HAP-1 (cell line): Measurements from ENCODE around the gene WNT7A.

Experiments used
- DNase-seq, 2 experiments: peaks; one replicate each; pipeline ENCODE4 v3.0.0-alpha.2; 2016 to 2020; ENCODE audit warnings: low spot score in 2 of 2
- H3K27me3 ChIP-seq: fragments of 250-450 bp; sonication (Bioruptor Pico); 2 replicates; pipeline ENCODE4 v1.5.1; 2020; ENCODE audit warnings: low read depth, mild to moderate bottlenecking, moderate library complexity
- H3K36me3 ChIP-seq: fragments of 250-450 bp; sonication (Bioruptor Pico); replicated peaks from 2 replicates; pipeline ENCODE4 v1.5.1; 2020; ENCODE audit warnings: mild to moderate bottlenecking
- H3K4me1 ChIP-seq: fragments of 250-450 bp; sonication (Bioruptor Pico); 2 replicates; pipeline ENCODE4 v1.5.1; 2020; ENCODE audit warnings: mild to moderate bottlenecking
- H3K4me3 ChIP-seq: fragments of 250-450 bp; sonication (Bioruptor Pico); 2 replicates; pipeline ENCODE4 v1.5.1; 2020; ENCODE audit warnings: mild to moderate bottlenecking, moderate library complexity
- H3K9me3 ChIP-seq: fragments of 250-450 bp; sonication (Bioruptor Pico); 2 replicates; pipeline ENCODE4 v1.5.1; 2020; ENCODE audit warnings: mild to moderate bottlenecking, moderate library complexity
- in situ Hi-C: fragments of 300-500 bp; cut with MboI; formaldehyde crosslinking; loops from 3 replicates; pipeline ENCODE4 v1.14.3; 2020; ENCODE audit warnings: low sequenced_read_pairs, inconsistent platforms, mixed read lengths

The WNT7A gene

DNA sequence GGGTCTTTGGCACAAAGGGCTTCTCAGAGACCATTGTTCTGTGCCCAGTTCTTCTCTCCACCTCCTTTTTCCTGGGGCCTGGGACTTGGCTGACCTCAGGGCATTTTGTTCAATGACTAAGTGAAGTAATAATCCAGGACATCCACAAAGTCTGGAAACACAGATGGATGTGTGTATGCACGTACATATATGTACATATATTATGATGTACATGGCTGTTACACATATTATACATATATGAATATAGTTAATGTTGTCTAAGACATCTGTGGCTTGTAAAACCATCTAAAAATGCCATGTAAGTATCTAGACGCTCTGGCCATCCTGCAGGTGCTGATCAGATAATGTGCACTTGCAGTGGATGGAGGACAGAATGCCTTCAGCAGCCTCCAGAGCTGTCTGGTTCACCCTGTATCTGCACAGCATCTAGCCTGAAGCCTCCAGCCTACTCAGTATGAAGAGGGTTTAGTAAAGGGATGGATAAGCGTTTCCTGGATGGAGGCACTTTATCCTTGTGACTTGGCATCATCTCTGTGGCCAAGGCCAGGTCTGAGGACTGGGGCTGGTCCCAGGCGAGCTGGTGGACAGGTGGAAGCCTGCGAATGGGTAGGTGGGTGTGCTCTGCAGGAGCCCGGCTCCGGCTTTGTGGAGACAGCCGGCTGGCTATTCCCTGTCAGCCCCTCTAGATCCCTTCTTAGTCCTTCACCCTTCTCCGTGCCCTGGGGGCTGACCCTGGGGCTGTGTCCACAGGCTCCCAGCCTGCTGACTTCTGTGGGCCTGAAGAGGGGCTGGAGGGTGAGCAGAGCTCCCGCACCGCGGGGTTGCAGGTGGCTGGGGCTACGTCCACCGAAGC lies 88.4 kb downstream of the WNT7A start:
- no peak for DNase-seq
- in situ Hi-C loops: no loop called here
- Histone ChIP-seq H3K4me1 (no peaks in the 10 kb centered on the region), H3K4me3 (no peak overlapping the region), H3K27me3 (peaks cover 11% of the 10 kb centered on the region; the same call in 1 of the 2 replicates), H3K9me3 (no peaks in the 10 kb centered on the region), H3K36me3 (no peaks in the 10 kb centered on the region)

DNA sequence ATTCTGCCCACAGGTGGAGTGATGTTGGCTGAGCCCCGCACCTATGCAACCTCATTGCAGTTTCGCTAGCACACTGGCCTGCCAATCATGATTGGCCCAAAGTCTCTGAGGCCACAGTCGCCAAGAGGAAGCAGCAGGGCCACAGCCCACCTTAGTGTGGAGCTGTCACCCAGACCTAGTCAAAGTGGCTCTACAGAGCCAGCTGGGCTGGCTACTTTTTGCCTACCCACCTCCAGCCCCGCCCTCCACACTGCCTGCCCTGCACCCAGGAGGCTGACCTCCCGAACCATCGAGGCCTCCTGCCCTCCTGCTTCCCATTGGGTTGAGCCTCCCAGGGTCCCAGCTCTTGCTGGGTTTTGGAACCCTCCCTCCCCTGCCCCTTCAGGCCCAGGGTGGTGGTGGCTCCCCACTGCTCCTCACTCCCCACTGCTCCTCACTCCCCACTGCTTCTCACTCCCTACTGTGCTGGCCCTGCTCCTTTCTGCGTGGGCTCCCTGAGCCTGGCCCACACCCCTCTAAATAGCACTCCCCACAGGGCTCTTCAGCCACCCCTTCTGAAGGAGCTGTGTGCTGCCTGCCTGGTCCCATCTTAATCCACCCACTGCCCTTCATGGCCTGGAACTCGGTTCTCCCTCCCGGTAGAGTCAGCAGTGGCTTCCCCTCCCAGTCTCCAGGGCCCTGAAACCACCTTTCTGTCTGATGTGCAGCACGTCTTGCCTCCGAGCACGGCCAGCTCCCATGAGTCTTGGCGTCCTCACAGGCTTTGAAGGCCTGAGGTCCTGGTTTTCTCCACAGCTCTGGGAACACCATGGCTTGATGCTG lies 89.3 kb downstream of the WNT7A start:
- Histone ChIP-seq H3K4me3 (no peak overlapping the region), H3K27me3 (peaks cover 11% of the 10 kb centered on the region; the same call in 1 of the 2 replicates), H3K4me1 (no peaks in the 10 kb centered on the region), H3K9me3 (no peaks in the 10 kb centered on the region), H3K36me3 (no peaks in the 10 kb centered on the region)
- in situ Hi-C loops: no loop called here
- DNase-seq: no peak

DNA sequence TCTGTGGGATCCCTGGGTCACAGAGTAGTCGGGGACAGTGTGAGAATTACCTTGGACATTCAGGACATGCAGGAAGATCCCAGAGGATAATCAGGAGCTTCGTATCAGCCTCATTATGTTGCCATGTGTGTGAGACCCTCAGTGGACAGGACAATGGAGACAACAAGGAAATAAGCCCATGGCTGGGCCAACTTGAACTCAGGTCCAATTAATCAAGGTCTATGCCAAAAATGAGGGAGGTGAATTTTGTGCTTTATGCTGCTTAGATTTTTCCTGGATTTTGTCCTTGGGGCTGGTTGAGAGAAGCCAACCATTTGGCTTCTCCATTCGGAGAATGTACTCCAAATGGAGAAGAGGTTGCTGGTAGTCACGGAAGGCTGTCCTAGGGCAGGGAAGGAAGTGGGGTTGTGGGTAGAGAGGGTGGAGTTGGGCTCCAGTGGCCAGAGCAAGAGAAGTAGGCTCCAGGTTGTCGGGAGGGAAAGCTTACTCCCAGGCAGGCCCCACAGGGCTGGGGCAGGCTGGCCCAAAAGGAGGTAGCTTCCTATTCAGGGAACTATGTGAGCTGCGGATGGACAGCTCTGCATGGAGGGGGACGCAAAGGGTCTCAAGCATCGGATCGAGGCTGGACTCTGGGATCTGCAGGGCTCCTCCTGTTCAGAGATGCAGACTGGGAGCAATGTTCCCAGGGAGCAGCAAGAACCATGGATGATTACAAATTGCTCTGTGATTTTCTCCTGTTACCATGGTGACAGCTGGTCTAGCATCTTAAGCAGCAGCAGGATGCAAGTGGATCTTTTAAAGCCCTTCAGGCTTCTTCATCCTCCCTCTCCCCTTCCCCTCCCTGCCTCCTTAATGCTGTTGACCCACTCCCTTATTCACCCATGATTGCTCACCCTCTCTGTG lies 91.1 kb downstream of the WNT7A start:
- in situ Hi-C loops: no loop called here

GRCh38 chr3:13787533-13788132 lies 92.2 kb downstream of the WNT7A start:
- H3K4me3 ChIP-seq: no peak overlapping the region
- in situ Hi-C loops: no loop called here
- H3K36me3 ChIP-seq: no peaks in the 10 kb centered on the region
- no peaks in the 10 kb centered on the region for H3K9me3 ChIP-seq
- H3K4me1 ChIP-seq: no peaks in the 10 kb centered on the region
- no peak for DNase-seq
- peaks cover 16% of the 10 kb centered on the region; the same call in 1 of the 2 replicates for H3K27me3 ChIP-seq

More for the DNA sequence above, 91.1 kb downstream of the WNT7A start:
- Histone ChIP-seq H3K9me3 (no peaks in the 10 kb centered on the region), H3K36me3 (no peaks in the 10 kb centered on the region), H3K27me3 (peaks cover 14% of the 10 kb centered on the region; the same call in 1 of the 2 replicates), H3K4me1 (no peaks in the 10 kb centered on the region), H3K4me3 (no peak overlapping the region)
- no peak for DNase-seq

- no peaks in the 10 kb centered on the region for H3K4me1 ChIP-seq
- H3K4me3 ChIP-seq: no peak overlapping the region
- H3K27me3 ChIP-seq: peaks cover 17% of the 10 kb centered on the region; the same call in 1 of the 2 replicates
- in situ Hi-C loops: no loop called here
- DNase-seq: no peak
- H3K9me3 ChIP-seq: no peaks in the 10 kb centered on the region
- H3K36me3 ChIP-seq: no peaks in the 10 kb centered on the region
These were observed 93.1 kb downstream of the WNT7A start for GRCh38 chr3:13786811-13787210.

GRCh38 chr3:13785853-13786436 lies 93.9 kb downstream of the WNT7A start:
- Histone ChIP-seq H3K4me1 (no peaks in the 10 kb centered on the region), H3K27me3 (peaks cover 17% of the 10 kb centered on the region; the same call in 1 of the 2 replicates), H3K4me3 (no peak overlapping the region), H3K9me3 (no peaks in the 10 kb centered on the region), H3K36me3 (no peaks in the 10 kb centered on the region)
- DNase-seq: no peak
- in situ Hi-C loops: no loop called here

GRCh38 chr3:13785351-13785750 lies 94.5 kb downstream of the WNT7A start:
- in situ Hi-C loops: no loop called here

GRCh38 chr3:13783476-13783875 lies 96.4 kb downstream of the WNT7A start:
- no peaks in the 10 kb centered on the region for H3K4me1 ChIP-seq
- no peak overlapping the region for H3K4me3 ChIP-seq
- H3K36me3 ChIP-seq: no peaks in the 10 kb centered on the region
- H3K27me3 ChIP-seq: peaks cover 23% of the 10 kb centered on the region; the same call in 1 of the 2 replicates
- H3K9me3 ChIP-seq: no peaks in the 10 kb centered on the region
- DNase-seq: no peak
- in situ Hi-C loops: no loop called here

More at GRCh38 chr3:13785351-13785750, 94.5 kb downstream of the WNT7A start:
- H3K4me1 ChIP-seq: no peaks in the 10 kb centered on the region
- no peaks in the 10 kb centered on the region for H3K9me3 ChIP-seq
- peaks cover 18% of the 10 kb centered on the region; the same call in 1 of the 2 replicates for H3K27me3 ChIP-seq
- DNase-seq: no peak
- H3K4me3 ChIP-seq: no peak overlapping the region
- H3K36me3 ChIP-seq: no peaks in the 10 kb centered on the region

DNA sequence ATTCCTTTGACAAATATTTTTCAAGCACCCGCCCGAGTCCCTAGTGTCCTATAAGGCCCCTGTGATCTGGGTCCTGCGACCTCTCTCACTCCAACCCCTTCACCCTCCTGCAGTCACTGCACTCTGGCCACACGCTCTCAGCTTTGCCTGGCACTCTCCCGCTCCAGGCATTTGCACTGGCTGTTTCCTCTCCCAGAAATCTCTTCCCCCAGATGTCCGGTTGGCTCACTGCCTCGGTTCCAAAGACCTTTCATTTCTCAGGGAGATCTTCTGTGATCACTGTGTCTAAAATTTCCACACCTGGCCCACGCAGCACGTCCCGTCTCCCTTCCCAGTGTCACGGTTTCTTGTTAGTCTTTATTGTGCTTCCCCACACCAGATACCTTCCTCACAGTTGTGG lies 97.4 kb downstream of the WNT7A start:
- H3K36me3 ChIP-seq: no peaks in the 10 kb centered on the region
- H3K4me3 ChIP-seq: no peak overlapping the region
- in situ Hi-C loops: no loop called here
- H3K9me3 ChIP-seq: no peaks in the 10 kb centered on the region
- no peaks in the 10 kb centered on the region for H3K4me1 ChIP-seq
- DNase-seq: no peak
- H3K27me3 ChIP-seq: peaks cover 22% of the 10 kb centered on the region; the same call in 1 of the 2 replicates

- Histone ChIP-seq H3K27me3 (peaks cover 22% of the 10 kb centered on the region; the same call in 1 of the 2 replicates), H3K36me3 (no peaks in the 10 kb centered on the region), H3K4me1 (no peaks in the 10 kb centered on the region), H3K4me3 (no peak overlapping the region), H3K9me3 (no peaks in the 10 kb centered on the region)
- in situ Hi-C loops: no loop called here
- DNase-seq: no peak
These were observed 98.5 kb downstream of the WNT7A start for GRCh38 chr3:13781417-13781816.

DNA sequence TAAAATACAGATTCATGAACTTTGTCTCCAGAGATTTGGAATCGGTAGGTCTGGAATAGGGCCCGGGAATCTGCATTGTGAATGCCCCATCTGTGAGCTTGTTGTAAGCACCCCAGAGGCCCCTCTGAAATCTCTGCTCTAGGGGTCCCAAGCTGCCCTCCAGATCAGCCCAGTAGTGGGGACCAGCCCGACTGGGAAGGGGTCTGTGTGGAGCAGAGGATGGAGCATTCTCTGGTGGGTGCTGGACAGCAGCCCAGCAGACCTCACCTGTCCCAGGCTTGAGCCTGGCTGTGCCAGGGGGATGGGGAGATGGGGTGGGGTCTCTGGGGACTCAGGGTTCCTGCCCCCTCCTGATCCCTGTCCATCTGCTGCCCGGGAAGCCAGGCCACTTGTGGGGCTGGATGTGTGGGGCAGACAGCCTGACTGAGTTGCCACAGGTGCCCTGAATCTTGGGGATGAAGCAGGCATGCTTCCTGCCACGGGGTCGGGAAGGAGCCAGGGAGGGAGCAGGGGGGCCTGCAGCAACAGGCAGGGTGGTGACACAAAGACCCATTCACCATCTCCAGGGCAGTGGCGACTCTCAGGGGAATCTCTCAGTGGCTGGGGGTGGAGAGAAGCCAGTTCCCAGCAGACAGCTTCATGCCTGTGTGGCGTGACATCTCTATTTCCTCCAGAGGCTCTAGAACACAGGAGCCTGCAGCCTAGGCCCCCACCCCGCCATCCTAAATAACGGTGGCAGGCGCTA lies 99.3 kb downstream of the WNT7A start:
- no peaks in the 10 kb centered on the region for H3K9me3 ChIP-seq
- no peak for DNase-seq
- peaks cover 22% of the 10 kb centered on the region; the same call in 1 of the 2 replicates for H3K27me3 ChIP-seq
- H3K36me3 ChIP-seq: no peaks in the 10 kb centered on the region
- no peaks in the 10 kb centered on the region for H3K4me1 ChIP-seq
- no peak overlapping the region for H3K4me3 ChIP-seq
- in situ Hi-C loops: no loop called here
